ENCODE results near the gene PHKG2.
A peak's percentile ranks its signal among the peaks of the same experiment; 100 is the strongest.
"Not testable (repeated sequence)": the region's sequence is repeated elsewhere in the genome, so short reads cannot be mapped to it uniquely, and the experiment has no call there.

Gene PHKG2

GRCh38 chr16:30747799-30748633 is at the start of gene PHKG2:
Gene PHKG2, plus strand, starts transcription at chr16:30748425. Its CDS starts 396 bp downstream, at chr16:30748821.
- Histone ChIP-seq H3K4me1 (ENCODE audit: insufficient read depth, low read length) (no peaks in the 10 kb centered on the region), H3K9ac (ENCODE audit: low read depth, low read length) (peak within 1 kb of the TSS; percentile 60), H3K9me3 (ENCODE audit: control insufficient read depth, insufficient read depth, low read length) (no peaks in the 10 kb centered on the region), H3K36me3 (ENCODE audit: insufficient read depth, low read length) (peaks cover 5% of the 10 kb centered on the region)

- Histone ChIP-seq H3K9ac (ENCODE audit: low read depth, low read length) (peak within 1 kb of the TSS; percentile 94), H3K4me1 (ENCODE audit: insufficient read depth, low read length) (no peaks in the 10 kb centered on the region), H3K9me3 (ENCODE audit: control insufficient read depth, insufficient read depth, low read length) (no peaks in the 10 kb centered on the region), H3K36me3 (ENCODE audit: insufficient read depth, low read length) (peaks cover 4% of the 10 kb centered on the region)
Measured at GRCh38 chr16:30698816-30699614, 49.2 kb upstream of the PHKG2 start, which contains the start of gene SRCAP. Gene SRCAP, plus strand, starts transcription at chr16:30699171. Its CDS starts 1,654 bp downstream, at chr16:30700825.

- H3K4me1 ChIP-seq (ENCODE audit: insufficient read depth, low read length): no peaks in the 10 kb centered on the region
- peaks cover 10% of the 10 kb centered on the region for H3K36me3 ChIP-seq (ENCODE audit: insufficient read depth, low read length)
- H3K9ac ChIP-seq (ENCODE audit: low read depth, low read length): peak overlapping the region; percentile 94
- H3K9me3 ChIP-seq (ENCODE audit: control insufficient read depth, insufficient read depth, low read length): no peaks in the 10 kb centered on the region
Measured at GRCh38 chr16:30699615-30700099, 48.6 kb upstream of the PHKG2 start.

GRCh38 chr16:30700491-30700890 is 47.7 kb upstream of the PHKG2 start:
- H3K9ac ChIP-seq (ENCODE audit: low read depth, low read length): no peak overlapping the region

GRCh38 chr16:30700971-30701370 is 47.3 kb upstream of the PHKG2 start:
- H3K9me3 ChIP-seq (ENCODE audit: control insufficient read depth, insufficient read depth, low read length): no peaks in the 10 kb centered on the region
- peaks cover 14% of the 10 kb centered on the region for H3K36me3 ChIP-seq (ENCODE audit: insufficient read depth, low read length)
- H3K4me1 ChIP-seq (ENCODE audit: insufficient read depth, low read length): no peaks in the 10 kb centered on the region
- no peak overlapping the region for H3K9ac ChIP-seq (ENCODE audit: low read depth, low read length)

More at GRCh38 chr16:30700491-30700890, 47.7 kb upstream of the PHKG2 start:
- no peaks in the 10 kb centered on the region for H3K9me3 ChIP-seq (ENCODE audit: control insufficient read depth, insufficient read depth, low read length)
- no peaks in the 10 kb centered on the region for H3K4me1 ChIP-seq (ENCODE audit: insufficient read depth, low read length)
- peaks cover 13% of the 10 kb centered on the region for H3K36me3 ChIP-seq (ENCODE audit: insufficient read depth, low read length)

- H3K4me1 ChIP-seq (ENCODE audit: insufficient read depth, low read length); H3K9ac ChIP-seq (ENCODE audit: low read depth, low read length); H3K9me3 ChIP-seq (ENCODE audit: control insufficient read depth, insufficient read depth, low read length): not testable (repeated sequence)
- peaks cover 30% of the 10 kb centered on the region for H3K36me3 ChIP-seq (ENCODE audit: insufficient read depth, low read length)
Measured at GRCh38 chr16:30703071-30703470, 45.2 kb upstream of the PHKG2 start.

- Histone ChIP-seq H3K36me3 (ENCODE audit: insufficient read depth, low read length) (peaks cover 30% of the 10 kb centered on the region), H3K4me1 (ENCODE audit: insufficient read depth, low read length) (no peaks in the 10 kb centered on the region), H3K9me3 (ENCODE audit: control insufficient read depth, insufficient read depth, low read length) (no peaks in the 10 kb centered on the region), H3K9ac (ENCODE audit: low read depth, low read length) (no peak overlapping the region)
Measured at GRCh38 chr16:30703971-30704370, 44.3 kb upstream of the PHKG2 start.

- no peak overlapping the region for H3K9ac ChIP-seq (ENCODE audit: low read depth, low read length)
- no peaks in the 10 kb centered on the region for H3K4me1 ChIP-seq (ENCODE audit: insufficient read depth, low read length)
- H3K36me3 ChIP-seq (ENCODE audit: insufficient read depth, low read length): peaks cover 44% of the 10 kb centered on the region
- H3K9me3 ChIP-seq (ENCODE audit: control insufficient read depth, insufficient read depth, low read length): no peaks in the 10 kb centered on the region
Measured at GRCh38 chr16:30706046-30706445, 42.2 kb upstream of the PHKG2 start.

- Histone ChIP-seq H3K4me1 (ENCODE audit: insufficient read depth, low read length) (no peaks in the 10 kb centered on the region), H3K9ac (ENCODE audit: low read depth, low read length) (no peak overlapping the region), H3K36me3 (ENCODE audit: insufficient read depth, low read length) (peaks cover 63% of the 10 kb centered on the region), H3K9me3 (ENCODE audit: control insufficient read depth, insufficient read depth, low read length) (no peaks in the 10 kb centered on the region)
Measured at GRCh38 chr16:30710971-30711370, 37.3 kb upstream of the PHKG2 start.

GRCh38 chr16:30711712-30712111 is 36.5 kb upstream of the PHKG2 start:
- Histone ChIP-seq H3K9ac (ENCODE audit: low read depth, low read length) (no peak overlapping the region), H3K4me1 (ENCODE audit: insufficient read depth, low read length) (no peaks in the 10 kb centered on the region), H3K36me3 (ENCODE audit: insufficient read depth, low read length) (peaks cover 64% of the 10 kb centered on the region), H3K9me3 (ENCODE audit: control insufficient read depth, insufficient read depth, low read length) (no peaks in the 10 kb centered on the region)

GRCh38 chr16:30715750-30716445 is 32.3 kb upstream of the PHKG2 start:
- H3K9me3 ChIP-seq (ENCODE audit: control insufficient read depth, insufficient read depth, low read length): no peaks in the 10 kb centered on the region
- H3K36me3 ChIP-seq (ENCODE audit: insufficient read depth, low read length): peaks cover 49% of the 10 kb centered on the region
- H3K9ac ChIP-seq (ENCODE audit: low read depth, low read length): no peak overlapping the region

GRCh38 chr16:30720086-30720485 is 28.1 kb upstream of the PHKG2 start:
- Histone ChIP-seq H3K9me3 (ENCODE audit: control insufficient read depth, insufficient read depth, low read length) (no peaks in the 10 kb centered on the region), H3K36me3 (ENCODE audit: insufficient read depth, low read length) (peaks cover 52% of the 10 kb centered on the region), H3K4me1 (ENCODE audit: insufficient read depth, low read length) (no peaks in the 10 kb centered on the region), H3K9ac (ENCODE audit: low read depth, low read length) (no peak overlapping the region)

More at GRCh38 chr16:30715750-30716445, 32.3 kb upstream of the PHKG2 start:
- no peaks in the 10 kb centered on the region for H3K4me1 ChIP-seq (ENCODE audit: insufficient read depth, low read length)

GRCh38 chr16:30720694-30721093 is 27.5 kb upstream of the PHKG2 start:
- Histone ChIP-seq H3K4me1 (ENCODE audit: insufficient read depth, low read length) (no peaks in the 10 kb centered on the region), H3K36me3 (ENCODE audit: insufficient read depth, low read length) (peaks cover 57% of the 10 kb centered on the region), H3K9ac (ENCODE audit: low read depth, low read length) (no peak overlapping the region), H3K9me3 (ENCODE audit: control insufficient read depth, insufficient read depth, low read length) (no peaks in the 10 kb centered on the region)

- peaks cover 56% of the 10 kb centered on the region for H3K36me3 ChIP-seq (ENCODE audit: insufficient read depth, low read length)
- H3K4me1 ChIP-seq (ENCODE audit: insufficient read depth, low read length): no peaks in the 10 kb centered on the region
- no peak overlapping the region for H3K9ac ChIP-seq (ENCODE audit: low read depth, low read length)
- no peaks in the 10 kb centered on the region for H3K9me3 ChIP-seq (ENCODE audit: control insufficient read depth, insufficient read depth, low read length)
Measured at GRCh38 chr16:30721167-30721566, 27.1 kb upstream of the PHKG2 start.

Data from ES-I3 (cell line).